HepG2 (cell line): ENCODE data around the gene DQX1. TPM values are rescaled to one million over a fixed set of nuclear protein-coding genes. Genes with fewer than 3 reads are reported as not detected.

Source experiments
- BCL3 ChIP-seq: sonication (generic); formaldehyde crosslinking; IDR thresholded peaks from 2 replicates; pipeline ENCODE4 v1.5.1; 2020; ENCODE audit warnings: mild to moderate bottlenecking, missing genetic modification reagents, moderate library complexity
- EHMT2 ChIP-seq: fragments of 200-600 bp; sonication (generic); IDR thresholded peaks from 2 replicates; pipeline ENCODE4 v1.7.0; 2017; ENCODE audit warnings: antibody characterized with exemption, low read depth, low read length, borderline replicate concordance
- HNRNPLL ChIP-seq: fragments of 200-400 bp; formaldehyde crosslinking; IDR thresholded peaks from 2 replicates; pipeline ENCODE4 v1.6.1; 2017; ENCODE audit warnings: mild to moderate bottlenecking, low read depth, low read length; ENCODE audit not compliant: poor library complexity, severe bottlenecking
- MED13 ChIP-seq: sonication (generic); formaldehyde crosslinking; IDR thresholded peaks from 2 replicates; pipeline ENCODE4 v1.5.0; 2020; ENCODE audit warnings: missing genetic modification reagents
- NBN ChIP-seq: fragments of 450-650 bp; conservative IDR thresholded peaks from 2 replicates; pipeline ENCODE4 v1.6.1; 2017
- RXRA ChIP-seq: sonication (generic); formaldehyde crosslinking; IDR thresholded peaks from 2 replicates; pipeline ENCODE4 v1.5.1; 2020; ENCODE audit warnings: missing genetic modification reagents
- SIX1 ChIP-seq: sonication (generic); formaldehyde crosslinking; IDR thresholded peaks from 2 replicates; pipeline ENCODE4 v1.4.0; 2020; ENCODE audit warnings: missing genetic modification reagents, borderline replicate concordance
- SP2 ChIP-seq: sonication (generic); formaldehyde crosslinking; IDR thresholded peaks from 2 replicates; pipeline ENCODE4 v1.5.1; 2020; ENCODE audit warnings: mild to moderate bottlenecking, missing genetic modification reagents
- TCF7 ChIP-seq: sonication (generic); IDR thresholded peaks from 2 replicates; pipeline ENCODE4 v1.6.1; 2016; ENCODE audit warnings: antibody characterized with exemption, low read depth
- THAP8 ChIP-seq: sonication (generic); formaldehyde crosslinking; IDR thresholded peaks from 2 replicates; pipeline ENCODE4 v1.5.1; 2020; ENCODE audit warnings: missing genetic modification reagents, mild to moderate bottlenecking, borderline replicate concordance
- TP53 ChIP-seq: sonication (generic); formaldehyde crosslinking; conservative IDR thresholded peaks from 2 replicates; pipeline ENCODE4 v1.4.0; 2020; ENCODE audit warnings: missing genetic modification reagents
- ZFY ChIP-seq: sonication (generic); formaldehyde crosslinking; IDR thresholded peaks from 2 replicates; pipeline ENCODE4 v1.4.0; 2020; ENCODE audit warnings: missing genetic modification reagents
- ZHX1 ChIP-seq: sonication (generic); formaldehyde crosslinking; IDR thresholded peaks from 2 replicates; pipeline ENCODE4 v1.8.1; 2022; ENCODE audit warnings: low read depth, mild to moderate bottlenecking, missing genetic modification reagents
- ZNF20 ChIP-seq: sonication (generic); formaldehyde crosslinking; IDR thresholded peaks from 2 replicates; pipeline ENCODE4 v1.4.0; 2020; ENCODE audit warnings: mild to moderate bottlenecking, moderate library complexity, missing genetic modification reagents
- ZNF3 ChIP-seq: IDR thresholded peaks from 2 replicates; pipeline ENCODE4 v1.7.0; 2017; ENCODE audit warnings: inconsistent platforms
- ZNF350 ChIP-seq: sonication (generic); formaldehyde crosslinking; IDR thresholded peaks from 2 replicates; pipeline ENCODE4 v1.4.0; 2020; ENCODE audit warnings: mild to moderate bottlenecking, low read depth, missing genetic modification reagents, borderline replicate concordance
- ZNF605 ChIP-seq: sonication (generic); formaldehyde crosslinking; IDR thresholded peaks from 2 replicates; pipeline ENCODE4 v1.8.0; 2022; ENCODE audit warnings: mild to moderate bottlenecking, missing genetic modification reagents
- ZNF687 ChIP-seq: sonication (generic); formaldehyde crosslinking; IDR thresholded peaks from 2 replicates; pipeline ENCODE4 v1.5.1; 2020; ENCODE audit warnings: mild to moderate bottlenecking, missing genetic modification reagents, moderate library complexity
- ZNF709 ChIP-seq: sonication (generic); formaldehyde crosslinking; IDR thresholded peaks from 2 replicates; pipeline ENCODE4 v1.5.0; 2020; ENCODE audit warnings: mild to moderate bottlenecking, missing genetic modification reagents
- ZNF788 ChIP-seq: sonication (generic); formaldehyde crosslinking; IDR thresholded peaks from 2 replicates; pipeline ENCODE4 v1.5.0; 2020; ENCODE audit warnings: mild to moderate bottlenecking, missing genetic modification reagents, borderline replicate concordance
- polyA plus RNA-seq, 8 experiments: library from polyadenylated mRNA; depleted of rRNA in 3 of 8; stranded (reverse) in 7 of 8; unstranded in 1 of 8; fragments of >200 nt; fragmentation: Illumina TruSeq in 4 of 8; extraction: Trizol in 4 of 8; gene quantifications; 2 replicates each; pipeline versions ENCODE4 v1.2.1 to v1.2.3, GENCODE V29; 2011 to 2016; ENCODE audit warnings: low read depth in 4 of 8, missing spikeins in 1 of 8, mixed read lengths in 1 of 8; ENCODE audit not compliant: insufficient read depth in 1 of 8
- total RNA-seq, 5 experiments: library from RNA; depleted of rRNA; stranded (reverse); fragments of >200 nt; fragmentation: Illumina TruSeq; extraction: Trizol; gene quantifications; 2 replicates each; pipeline ENCODE4 v1.2.3, GENCODE V29; 2016; ENCODE audit warnings: low read depth in 1 of 5

DQX1 gene
- total and polyA plus RNA-seq, 2 of the 13 experiments (the other 11 are each of a cell fraction or from before 2014, with no cell fraction given), result 27.6 to 89.8 TPM

GRCh38 chr2:74472086-74472944 is 53.7 kb downstream of the DQX1 start, which contains the start of gene MRPL53 (continued):
- TF ChIP-seq TP53 (CRISPR knock-in tag), result peak; percentile 88; the same call in 1 of the 2 replicates
- no peak; the same call in none of the 2 replicates for TF ChIP-seq ZNF709 (CRISPR knock-in tag)
- peak; percentile 78 for TF ChIP-seq HNRNPLL
- peak; percentile 99 for TF ChIP-seq ZNF350 (CRISPR knock-in tag)
- peak; percentile 95; the same call in 1 of the 2 replicates for TF ChIP-seq BCL3 (CRISPR knock-in tag)
- no peak for TF ChIP-seq MED13 (CRISPR knock-in tag)
- peak; percentile 92 for TF ChIP-seq ZHX1 (CRISPR knock-in tag)
- TF ChIP-seq ZNF20 (CRISPR knock-in tag), result peak; percentile 27; the same call in 1 of the 2 replicates
- TF ChIP-seq SP2 (CRISPR knock-in tag), result peak; percentile 81
- TF ChIP-seq ZNF788 (CRISPR knock-in tag), result peak; percentile 98
- no peak for TF ChIP-seq NBN
- peak; percentile 90 for TF ChIP-seq RXRA (CRISPR knock-in tag)
- TF ChIP-seq ZFY (CRISPR knock-in tag), result peak; percentile 99
- TF ChIP-seq ZNF605 (CRISPR knock-in tag), result peak; percentile 98
- no peak; the same call in 1 of the 2 replicates for TF ChIP-seq EHMT2
- TF ChIP-seq ZNF3, result no peak
- peak; percentile 97 for TF ChIP-seq THAP8 (CRISPR knock-in tag)
- TF ChIP-seq ZNF687, result peak; percentile 100
- no peak for TF ChIP-seq TCF7
- peak; percentile 25; the same call in 1 of the 2 replicates for TF ChIP-seq SIX1
